GM12874 (cell line): ENCODE results near the gene TMEM203.

Experiments used
- TF ChIP-seq, protein P1 (sequence below): IDR thresholded peaks from 2 replicates; pipeline ENCODE4 v1.5.1; 2011; ENCODE audit warnings: low read depth, mild to moderate bottlenecking, control low read depth, low read length, moderate library complexity; ENCODE audit not compliant: insufficient read depth

TMEM203 gene

DNA sequence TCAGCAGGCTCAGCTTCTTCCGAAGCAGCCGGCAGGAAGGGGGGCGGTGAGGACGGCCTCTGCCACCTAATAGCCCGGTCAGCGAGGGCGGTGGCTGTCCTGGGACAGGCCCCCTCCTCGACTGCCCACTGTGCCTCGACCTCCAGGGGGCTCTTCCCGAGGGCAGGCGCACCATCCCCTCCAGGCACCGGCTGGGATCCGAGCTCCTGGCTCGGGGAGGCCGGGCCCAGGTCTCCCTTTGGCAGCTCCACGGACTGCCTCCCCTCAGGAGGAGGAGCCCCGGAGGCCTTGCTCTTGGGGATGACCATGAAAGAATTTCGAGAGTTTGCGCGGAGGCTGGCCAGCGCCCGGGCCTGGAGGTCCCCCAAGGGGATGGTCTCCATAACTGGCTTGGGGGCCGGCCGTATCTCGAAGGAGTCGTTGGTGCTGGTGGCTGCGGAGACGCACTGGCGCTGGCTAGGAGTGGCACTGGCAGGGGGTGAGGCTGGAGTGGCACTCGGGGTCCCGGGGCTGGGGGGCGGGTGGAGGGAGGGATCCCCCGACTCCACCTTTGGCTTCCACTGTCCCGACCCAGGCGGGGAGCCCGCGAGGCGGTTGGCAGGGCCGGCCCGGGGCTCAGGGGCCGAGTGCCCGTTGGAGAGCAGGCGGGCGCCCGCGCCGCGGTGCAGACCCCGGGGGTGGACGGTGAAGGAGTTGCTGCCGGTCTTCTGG is 5.9 kb downstream of the TMEM203 start:
- TF ChIP-seq, protein P1, sequence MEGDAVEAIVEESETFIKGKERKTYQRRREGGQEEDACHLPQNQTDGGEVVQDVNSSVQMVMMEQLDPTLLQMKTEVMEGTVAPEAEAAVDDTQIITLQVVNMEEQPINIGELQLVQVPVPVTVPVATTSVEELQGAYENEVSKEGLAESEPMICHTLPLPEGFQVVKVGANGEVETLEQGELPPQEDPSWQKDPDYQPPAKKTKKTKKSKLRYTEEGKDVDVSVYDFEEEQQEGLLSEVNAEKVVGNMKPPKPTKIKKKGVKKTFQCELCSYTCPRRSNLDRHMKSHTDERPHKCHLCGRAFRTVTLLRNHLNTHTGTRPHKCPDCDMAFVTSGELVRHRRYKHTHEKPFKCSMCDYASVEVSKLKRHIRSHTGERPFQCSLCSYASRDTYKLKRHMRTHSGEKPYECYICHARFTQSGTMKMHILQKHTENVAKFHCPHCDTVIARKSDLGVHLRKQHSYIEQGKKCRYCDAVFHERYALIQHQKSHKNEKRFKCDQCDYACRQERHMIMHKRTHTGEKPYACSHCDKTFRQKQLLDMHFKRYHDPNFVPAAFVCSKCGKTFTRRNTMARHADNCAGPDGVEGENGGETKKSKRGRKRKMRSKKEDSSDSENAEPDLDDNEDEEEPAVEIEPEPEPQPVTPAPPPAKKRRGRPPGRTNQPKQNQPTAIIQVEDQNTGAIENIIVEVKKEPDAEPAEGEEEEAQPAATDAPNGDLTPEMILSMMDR = no peak

- TF ChIP-seq, protein P1 = no peak
Observed at GRCh38 chr9:137198902-137199283, 6.6 kb downstream of the TMEM203 start.

- TF ChIP-seq, protein P1 = no peak
Observed at GRCh38 chr9:137198051-137198901, 7.2 kb downstream of the TMEM203 start.

- TF ChIP-seq, protein P1 = no peak
Observed at GRCh38 chr9:137195525-137196220, 9.8 kb downstream of the TMEM203 start.

- TF ChIP-seq, protein P1 = no peak
Observed at GRCh38 chr9:137194909-137195308, 10.5 kb downstream of the TMEM203 start.

- TF ChIP-seq, protein P1 = no peak
Observed at GRCh38 chr9:137194388-137194787, 11.1 kb downstream of the TMEM203 start.

GRCh38 chr9:137193771-137194170 is 11.7 kb downstream of the TMEM203 start:
- TF ChIP-seq, protein P1 = no peak
